A673 (cell line): ENCODE measurements around the gene GDE1.

Experiments used
- CTCF ChIP-seq: fragments of 300-800, 200-600 bp; sonication (generic); conservative IDR thresholded peaks from 2 replicates; pipeline ENCODE4 v1.5.1; 2017; ENCODE audit warnings: low read depth, mild to moderate bottlenecking, antibody characterized with exemption, low read length, moderate library complexity, mixed read lengths
- EZH2 ChIP-seq: fragments of 200-600 bp; sonication (generic); IDR thresholded peaks from 2 replicates; pipeline ENCODE4 v1.6.1; 2017; ENCODE audit warnings: borderline replicate concordance, low read depth, mild to moderate bottlenecking, mixed read lengths, antibody characterized with exemption, low read length; ENCODE audit not compliant: poor library complexity, severe bottlenecking

GRCh38 chr16:19485611-19486010 is 36.3 kb downstream of the GDE1 start:
- TF ChIP-seq CTCF (no peak), EZH2 (no peak)
